HL-60/S4 (cell line): Measurements from ENCODE around the gene HEBP1.

Experiments
- in situ Hi-C: fragments of 300-500 bp; cut with MboI; formaldehyde crosslinking; loops from 2 replicates; pipeline ENCODE4 v1.14.3; 2022; ENCODE audit warnings: low sequenced_read_pairs

The HEBP1 gene

GRCh38 chr12:12954878-12955625 is 45.0 kb downstream of the HEBP1 start:
- in situ Hi-C loops = no loop called here

- in situ Hi-C loops = no loop called here
Measured at GRCh38 chr12:12954356-12954755, 45.7 kb downstream of the HEBP1 start.

- in situ Hi-C loops = no loop called here
Measured at GRCh38 chr12:12952036-12952435, 48.0 kb downstream of the HEBP1 start, which contains the start of gene GPRC5D. TSS of gene GPRC5D (minus strand) at chr12:12952170. CDS start at chr12:12950384, 1,786 bp downstream.

GRCh38 chr12:12951504-12951903 is 48.6 kb downstream of the HEBP1 start:
- in situ Hi-C loops = no loop called here

GRCh38 chr12:12947902-12948301 is 52.2 kb downstream of the HEBP1 start:
- in situ Hi-C loops = no loop called here

GRCh38 chr12:12946686-12947355 is 53.2 kb downstream of the HEBP1 start:
- in situ Hi-C loops = no loop called here

GRCh38 chr12:12945591-12945990 is 54.5 kb downstream of the HEBP1 start:
- in situ Hi-C loops = no loop called here

GRCh38 chr12:12943586-12944260 is 56.3 kb downstream of the HEBP1 start:
- in situ Hi-C loops = no loop called here

- in situ Hi-C loops = no loop called here
Measured at GRCh38 chr12:12941450-12942350, 58.4 kb downstream of the HEBP1 start.

- in situ Hi-C loops = no loop called here
Measured at GRCh38 chr12:12939888-12940287, 60.2 kb downstream of the HEBP1 start.

- in situ Hi-C loops = no loop called here
Measured at GRCh38 chr12:12938541-12938940, 61.5 kb downstream of the HEBP1 start.

GRCh38 chr12:12936983-12937491 is 63.0 kb downstream of the HEBP1 start:
- in situ Hi-C loops = no loop called here

- in situ Hi-C loops = no loop called here
Measured at GRCh38 chr12:12934556-12934955, 65.5 kb downstream of the HEBP1 start.

GRCh38 chr12:12933742-12934141 is 66.3 kb downstream of the HEBP1 start:
- in situ Hi-C loops = no loop called here

GRCh38 chr12:12930633-12931219 is 69.3 kb downstream of the HEBP1 start:
- in situ Hi-C loops = no loop called here

GRCh38 chr12:12929696-12930095 is 70.4 kb downstream of the HEBP1 start:
- in situ Hi-C loops = no loop called here

- in situ Hi-C loops = no loop called here
Measured at GRCh38 chr12:12927211-12928079, 72.6 kb downstream of the HEBP1 start.

- in situ Hi-C loops = no loop called here
Measured at GRCh38 chr12:12926571-12927071, 73.4 kb downstream of the HEBP1 start.

- in situ Hi-C loops = no loop called here
Measured at GRCh38 chr12:12925388-12925787, 74.7 kb downstream of the HEBP1 start.
